Measurements from ENCODE around the gene SNRPA.
A peak's percentile ranks its signal among the peaks of the same experiment; 100 is the strongest.
"Not testable (repeated sequence)": the region's sequence is repeated elsewhere in the genome, so short reads cannot be mapped to it uniquely, and the experiment has no call there.

SNRPA gene

DNA sequence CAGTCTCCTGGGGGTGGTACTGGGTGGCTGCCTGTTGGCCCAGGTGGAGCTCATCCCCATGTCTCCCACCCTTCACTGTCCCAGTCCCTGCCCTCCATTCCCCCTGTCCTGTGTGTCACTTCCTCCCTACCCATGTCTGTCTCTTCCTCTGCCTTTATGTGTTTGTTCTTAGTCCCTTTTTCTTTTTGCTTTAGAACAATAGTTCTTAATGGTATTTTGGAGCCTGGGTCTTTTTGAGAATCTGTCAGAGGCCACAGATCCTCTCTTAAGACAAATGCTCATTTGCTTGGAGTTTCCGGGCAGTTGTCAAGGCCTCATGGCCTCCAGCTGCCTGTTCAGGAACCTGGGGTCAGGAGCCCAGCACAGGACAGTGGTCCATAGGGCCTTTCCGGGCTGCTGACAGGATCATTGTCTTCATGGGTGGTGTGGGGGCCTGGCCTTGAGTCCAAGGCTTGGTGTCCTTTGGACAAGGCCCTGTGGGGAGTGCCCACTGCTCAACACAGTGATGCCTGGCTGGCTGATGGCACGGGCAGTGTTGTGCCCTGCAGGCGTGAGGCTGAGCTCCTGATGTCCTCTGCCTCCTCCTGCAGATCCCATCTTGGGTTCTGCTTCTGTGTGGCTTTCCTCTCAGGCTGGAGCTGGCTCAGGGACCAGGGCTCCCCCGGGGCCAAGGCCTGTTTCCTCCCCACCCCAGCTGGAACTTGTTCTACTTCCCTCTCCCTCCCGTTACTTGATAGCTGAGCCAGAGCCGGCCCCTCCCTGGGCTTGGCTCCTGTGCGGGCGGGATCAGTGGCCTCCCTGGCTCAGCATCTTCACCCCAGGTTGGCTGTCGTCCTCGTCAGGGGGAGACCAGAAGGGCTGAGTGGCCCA lies 51.5 kb downstream of the SNRPA start:
- DNase-seq = no peak

DNA sequence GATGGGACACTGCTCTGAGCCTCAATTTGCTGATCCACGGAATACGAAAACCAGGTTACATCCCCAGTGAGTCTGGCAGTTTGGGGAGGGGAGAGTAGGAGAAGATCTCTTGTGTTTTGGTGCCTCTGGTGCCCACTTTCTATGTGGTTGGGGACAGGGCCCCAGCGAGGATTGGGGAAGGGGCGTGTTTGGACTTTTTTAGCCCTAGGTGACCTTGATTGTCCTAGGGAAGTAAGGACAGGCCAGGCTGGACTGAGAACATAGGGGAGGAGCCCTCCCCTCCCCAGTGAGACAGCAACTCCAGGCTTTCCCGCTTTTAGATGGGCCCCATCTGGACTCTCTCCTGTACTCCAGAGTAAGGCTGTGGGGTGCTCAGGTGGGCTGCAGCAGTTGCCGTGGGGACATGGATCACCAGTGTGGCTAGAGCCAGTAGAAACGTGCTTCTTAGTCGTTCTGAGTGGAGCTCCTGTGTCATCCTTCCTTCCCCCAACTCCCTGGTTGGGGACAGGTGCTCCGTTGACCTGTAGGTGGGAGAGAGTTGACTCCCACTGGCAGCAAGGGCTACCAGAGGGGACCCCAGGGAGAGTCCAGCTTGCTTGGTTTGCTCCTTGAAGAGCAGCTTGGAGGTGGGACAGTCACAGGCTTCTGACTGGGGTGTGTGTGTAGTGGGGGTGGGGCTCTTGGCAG lies 52.3 kb downstream of the SNRPA start:
- DNase-seq = no peak

DNA sequence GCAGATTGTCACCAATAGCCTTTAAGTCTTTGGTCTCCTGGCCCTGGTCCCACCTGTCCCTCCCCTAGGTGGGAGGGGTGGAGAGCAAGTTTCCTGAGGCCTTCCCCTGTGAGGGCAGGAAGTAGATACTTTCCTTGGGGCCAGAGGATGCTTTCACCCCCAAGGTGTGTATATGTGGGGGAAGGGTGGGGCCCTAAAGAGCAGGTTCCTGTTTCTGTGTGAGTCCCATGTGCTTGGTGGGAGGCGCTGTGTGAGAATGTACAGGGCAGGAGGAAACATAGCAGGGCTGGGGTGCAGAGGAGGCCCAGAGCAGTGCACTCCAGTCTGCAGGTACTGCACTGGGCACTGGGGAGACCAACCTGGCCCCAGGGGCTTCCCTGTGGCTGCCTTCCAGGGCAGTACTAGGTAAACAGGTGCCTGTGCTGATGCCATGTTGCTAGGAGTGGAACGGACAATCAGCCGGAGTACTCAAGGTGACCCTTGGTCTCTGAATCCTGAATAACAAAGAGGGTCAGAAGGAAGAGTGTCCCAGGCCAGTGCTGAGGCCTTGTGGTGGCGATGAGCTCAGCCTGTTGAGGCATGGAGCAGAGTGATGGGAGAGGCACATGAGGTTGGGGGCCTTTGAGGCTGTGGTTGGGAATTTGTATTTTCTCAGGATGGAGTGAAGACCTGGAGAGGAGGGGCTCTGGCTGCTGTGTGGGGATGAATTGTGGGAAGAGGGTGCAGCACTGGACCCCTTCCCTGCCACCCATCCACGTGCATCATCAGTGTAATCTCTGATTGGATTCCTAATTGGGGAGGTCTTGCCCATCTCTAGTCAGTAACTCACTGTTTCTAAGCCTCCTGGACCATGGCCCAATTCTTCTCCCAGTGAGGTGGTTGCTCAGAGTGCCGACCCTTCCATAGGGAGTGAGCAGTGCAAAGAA lies 53.1 kb downstream of the SNRPA start:
- DNase-seq = peak; percentile 48

DNA sequence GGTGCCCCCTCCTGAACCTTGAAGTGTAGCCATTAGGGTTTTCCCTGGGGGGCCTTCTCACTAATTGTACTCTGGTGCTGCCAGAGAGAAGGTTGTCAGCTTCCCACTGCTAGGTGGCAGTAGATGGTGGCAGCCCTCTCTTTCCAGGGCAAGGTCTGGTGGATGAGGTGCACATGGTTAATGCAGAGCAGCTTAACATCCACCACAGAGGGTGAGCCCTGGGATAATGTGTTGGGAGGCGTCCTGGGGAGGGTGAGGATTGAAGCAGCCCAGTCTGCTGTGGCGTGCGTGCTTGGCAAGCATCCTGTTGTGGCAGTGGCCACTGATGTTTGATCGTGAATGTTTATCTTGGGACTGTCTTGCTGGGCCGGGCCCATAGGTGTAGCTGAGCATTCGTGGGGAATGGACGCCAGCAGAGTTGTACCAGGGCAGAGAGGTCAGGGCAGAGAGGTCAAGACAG lies 53.8 kb downstream of the SNRPA start:
- no peak for DNase-seq

DNA sequence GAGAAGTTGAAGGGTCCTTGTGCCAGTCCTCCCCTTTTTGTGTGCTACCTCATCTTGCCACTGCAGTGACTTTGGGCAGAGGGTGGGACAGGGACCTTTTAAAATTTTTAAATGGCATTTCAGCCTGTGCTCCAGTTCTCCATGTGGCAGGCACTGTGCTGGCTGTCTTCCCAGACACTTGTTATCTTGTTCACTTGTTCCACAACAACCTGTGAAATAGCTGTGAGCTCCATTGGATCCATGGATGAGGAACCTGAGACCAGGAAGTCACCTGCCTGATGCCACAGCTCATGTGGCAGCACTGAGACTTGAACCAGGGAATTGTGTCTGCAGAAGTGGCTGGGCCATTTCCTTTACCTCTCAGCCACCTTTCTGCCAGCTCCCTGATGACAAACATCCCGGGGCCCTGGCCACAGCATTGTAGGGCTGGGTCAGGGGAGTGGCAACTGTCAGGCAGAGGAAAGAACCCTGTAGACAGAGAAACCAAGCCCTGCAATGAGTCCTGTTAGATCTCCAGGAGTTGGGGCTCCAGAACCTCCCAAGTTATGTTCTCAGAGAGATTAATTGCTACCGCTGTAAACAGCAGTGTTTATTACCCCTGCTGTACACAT lies 54.4 kb downstream of the SNRPA start:
- DNase-seq = peak; percentile 41

DNA sequence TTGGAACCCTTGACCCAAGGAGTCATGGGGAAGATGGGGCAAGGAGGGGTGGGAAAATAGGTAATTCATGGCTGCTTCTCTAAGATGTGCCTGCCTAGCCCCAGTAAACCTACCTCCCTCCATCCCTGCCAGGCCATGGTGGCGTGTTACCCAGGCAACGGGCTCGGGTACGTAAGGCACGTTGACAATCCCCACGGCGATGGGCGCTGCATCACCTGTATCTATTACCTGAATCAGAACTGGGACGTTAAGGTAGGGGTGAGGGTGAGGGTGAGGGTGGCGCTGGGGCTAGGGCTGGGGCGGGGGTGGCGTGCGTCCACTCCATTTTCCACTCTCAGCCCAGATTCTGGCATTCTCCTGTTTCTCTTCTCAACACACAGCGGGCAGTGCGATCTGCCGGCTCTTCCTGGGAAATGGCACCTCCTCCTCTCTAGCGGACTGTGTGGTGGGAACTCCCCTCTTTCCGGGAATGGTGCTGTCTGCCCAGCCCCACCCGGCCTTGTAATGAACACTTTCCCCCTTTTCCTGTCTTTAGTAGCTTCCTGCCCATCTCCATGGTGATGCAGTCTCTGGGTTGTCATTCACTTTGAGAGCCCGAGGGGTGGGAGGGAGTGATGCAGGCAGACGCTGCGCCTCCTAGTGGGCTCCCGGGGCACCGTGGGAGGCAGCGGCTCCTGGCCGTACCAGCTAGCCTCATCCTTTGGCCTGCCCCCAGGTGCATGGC lies 55.6 kb downstream of the SNRPA start:
- peak; percentile 77 for DNase-seq

DNA sequence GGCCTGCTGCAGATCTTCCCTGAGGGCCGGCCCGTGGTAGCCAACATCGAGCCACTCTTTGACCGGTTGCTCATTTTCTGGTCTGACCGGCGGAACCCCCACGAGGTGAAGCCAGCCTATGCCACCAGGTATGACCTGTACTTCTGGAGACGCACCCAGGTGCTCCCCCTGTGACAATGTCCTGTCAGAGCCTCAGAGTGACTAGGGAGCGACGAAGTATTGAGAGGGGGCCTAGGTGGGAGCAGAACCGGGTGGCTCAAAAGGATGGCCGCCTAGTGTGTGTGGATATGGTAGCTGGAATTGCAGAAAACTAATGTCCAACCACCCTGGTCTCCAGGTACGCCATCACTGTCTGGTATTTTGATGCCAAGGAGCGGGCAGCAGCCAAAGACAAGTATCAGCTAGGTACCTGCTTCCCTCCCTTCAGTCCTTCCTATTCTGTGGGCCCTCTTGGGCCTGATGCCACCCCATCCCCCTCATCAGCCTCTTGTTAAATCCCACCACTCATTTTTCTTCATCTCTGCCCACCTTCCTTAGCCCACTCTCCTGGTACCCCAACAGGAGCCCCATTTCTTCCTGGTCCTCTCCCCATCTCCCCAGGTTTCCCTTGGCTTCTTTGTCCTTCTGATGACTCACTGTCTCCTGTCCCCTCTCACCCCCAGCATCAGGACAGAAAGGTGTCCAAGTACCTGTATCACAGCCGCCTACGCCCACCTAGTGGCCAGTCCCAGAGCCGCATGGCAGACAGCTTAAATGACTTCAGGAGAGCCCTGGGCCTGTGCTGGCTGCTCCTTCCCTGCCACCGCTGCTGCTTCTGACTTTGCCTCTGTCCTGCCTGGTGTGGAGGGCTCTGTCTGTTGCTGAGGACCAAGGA lies 56.4 kb downstream of the SNRPA start:
- DNase-seq = no peak

DNA sequence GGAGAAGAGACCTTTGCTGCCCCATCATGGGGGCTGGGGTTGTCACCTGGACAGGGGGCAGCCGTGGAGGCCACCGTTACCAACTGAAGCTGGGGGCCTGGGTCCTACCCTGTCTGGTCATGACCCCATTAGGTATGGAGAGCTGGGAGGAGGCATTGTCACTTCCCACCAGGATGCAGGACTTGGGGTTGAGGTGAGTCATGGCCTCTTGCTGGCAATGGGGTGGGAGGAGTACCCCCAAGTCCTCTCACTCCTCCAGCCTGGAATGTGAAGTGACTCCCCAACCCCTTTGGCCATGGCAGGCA lies 57.0 kb downstream of the SNRPA start:
- DNase-seq = no peak

DNA sequence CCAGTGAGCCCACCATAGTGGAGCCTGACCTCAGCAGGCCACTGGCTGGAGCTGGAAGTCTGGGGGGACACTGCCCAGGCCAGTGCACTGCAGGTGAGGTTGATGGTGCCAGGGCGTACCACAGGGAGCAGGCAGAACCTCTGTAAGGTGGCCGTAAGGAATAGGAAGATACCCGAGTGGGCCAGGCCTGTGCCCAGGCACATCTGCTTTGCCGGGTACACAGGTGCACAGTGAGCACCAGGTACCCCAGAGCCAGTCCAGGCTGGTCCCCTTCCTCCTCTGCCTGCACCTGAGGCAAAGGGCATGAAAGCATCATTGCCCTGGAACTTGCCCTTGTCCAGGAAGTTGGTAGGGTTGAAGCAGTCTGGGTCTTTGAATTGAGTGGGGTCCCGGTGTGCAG lies 57.5 kb downstream of the SNRPA start:
- no peak for DNase-seq

DNA sequence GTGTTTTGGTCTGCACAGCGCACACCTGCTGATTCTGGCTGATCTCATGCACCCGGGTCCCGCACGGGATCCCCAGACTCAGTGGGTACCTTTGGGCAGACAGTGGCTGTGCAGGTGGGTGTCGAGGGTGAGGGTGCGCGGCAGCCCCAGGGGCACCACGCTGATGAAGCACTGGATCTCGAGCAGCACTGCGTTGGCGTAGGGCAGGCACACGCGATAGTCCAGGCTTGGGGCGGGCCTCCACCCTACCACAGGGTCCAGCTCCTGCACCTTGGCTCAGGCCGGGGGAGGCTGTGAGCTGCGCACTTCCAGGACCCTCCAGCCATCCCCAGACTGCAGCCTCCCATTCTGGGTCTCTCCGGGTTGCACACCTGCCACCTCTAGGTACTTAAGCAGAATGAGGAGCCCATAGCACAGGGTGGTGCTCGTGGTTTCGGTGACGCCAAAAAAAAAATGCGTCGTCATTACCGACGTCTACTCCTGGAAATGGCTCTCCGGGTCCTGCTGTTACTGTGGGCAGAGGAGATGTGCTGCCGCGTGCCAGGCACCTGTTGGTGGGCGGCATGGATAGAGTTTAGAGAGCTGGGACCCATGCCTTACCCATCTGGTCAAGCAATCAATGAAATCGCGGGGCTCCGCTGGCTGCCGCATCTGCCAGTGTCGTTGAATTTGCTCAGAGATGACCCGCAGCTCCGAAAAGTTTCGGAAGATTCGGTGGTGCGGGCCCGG lies 58.5 kb downstream of the SNRPA start:
- DNase-seq = no peak

DNA sequence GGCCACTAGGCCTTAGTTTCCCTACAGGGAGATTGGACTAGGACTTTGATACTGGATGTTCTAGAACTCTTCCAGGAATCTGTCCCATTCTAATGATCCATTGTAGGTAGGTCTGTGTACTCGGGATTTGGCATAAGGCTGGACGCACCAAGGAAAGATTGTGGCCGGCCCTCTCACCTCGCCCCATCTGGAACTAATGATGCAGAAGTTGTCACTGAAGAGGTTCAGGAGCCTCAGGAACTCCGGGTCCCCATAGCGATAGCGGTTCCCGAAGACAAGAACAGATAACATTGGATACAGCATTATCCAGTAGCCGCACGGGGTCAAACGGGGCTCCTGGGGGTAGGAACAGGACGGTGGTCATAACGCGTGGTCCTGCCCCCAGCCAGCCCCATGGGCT lies 59.2 kb downstream of the SNRPA start:
- DNase-seq = no peak

DNA sequence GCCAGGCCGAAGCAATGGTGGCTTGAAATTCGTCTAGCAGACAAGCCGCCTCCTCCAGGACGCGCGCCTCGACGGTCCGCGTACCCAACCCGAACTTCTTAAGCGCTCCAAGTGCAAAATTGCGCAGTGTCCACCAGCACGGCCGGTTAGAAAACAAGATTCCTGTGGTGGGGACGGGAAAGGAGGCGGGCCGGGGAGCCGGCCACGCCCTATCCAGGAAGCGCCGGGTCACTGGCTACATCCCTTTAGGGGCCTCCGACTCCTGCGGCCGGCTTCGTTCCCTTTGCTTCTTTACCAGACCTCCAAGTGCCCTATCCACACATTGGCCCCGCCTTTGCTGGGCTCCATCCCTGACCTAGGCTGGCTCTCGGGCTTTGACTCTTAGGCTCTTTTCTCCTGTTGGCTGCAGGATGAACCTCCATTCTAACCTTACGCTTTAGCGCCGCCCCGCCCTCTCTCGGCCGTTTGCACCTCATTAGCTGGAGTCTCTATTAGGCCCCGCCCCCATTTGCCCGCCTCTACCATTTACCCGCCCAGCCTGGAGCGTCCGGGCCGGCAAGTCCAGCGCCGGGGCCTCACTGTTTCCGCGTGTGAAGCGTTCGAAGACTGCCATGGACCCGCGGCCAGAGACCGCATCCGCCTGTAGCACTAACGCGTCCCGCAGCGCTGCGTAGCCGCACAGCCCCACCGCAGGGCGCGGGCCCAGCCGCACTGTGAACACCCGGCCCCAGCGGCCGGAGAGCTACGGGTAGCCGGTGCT lies 59.8 kb downstream of the SNRPA start:
- not testable (repeated sequence) for DNase-seq

DNA sequence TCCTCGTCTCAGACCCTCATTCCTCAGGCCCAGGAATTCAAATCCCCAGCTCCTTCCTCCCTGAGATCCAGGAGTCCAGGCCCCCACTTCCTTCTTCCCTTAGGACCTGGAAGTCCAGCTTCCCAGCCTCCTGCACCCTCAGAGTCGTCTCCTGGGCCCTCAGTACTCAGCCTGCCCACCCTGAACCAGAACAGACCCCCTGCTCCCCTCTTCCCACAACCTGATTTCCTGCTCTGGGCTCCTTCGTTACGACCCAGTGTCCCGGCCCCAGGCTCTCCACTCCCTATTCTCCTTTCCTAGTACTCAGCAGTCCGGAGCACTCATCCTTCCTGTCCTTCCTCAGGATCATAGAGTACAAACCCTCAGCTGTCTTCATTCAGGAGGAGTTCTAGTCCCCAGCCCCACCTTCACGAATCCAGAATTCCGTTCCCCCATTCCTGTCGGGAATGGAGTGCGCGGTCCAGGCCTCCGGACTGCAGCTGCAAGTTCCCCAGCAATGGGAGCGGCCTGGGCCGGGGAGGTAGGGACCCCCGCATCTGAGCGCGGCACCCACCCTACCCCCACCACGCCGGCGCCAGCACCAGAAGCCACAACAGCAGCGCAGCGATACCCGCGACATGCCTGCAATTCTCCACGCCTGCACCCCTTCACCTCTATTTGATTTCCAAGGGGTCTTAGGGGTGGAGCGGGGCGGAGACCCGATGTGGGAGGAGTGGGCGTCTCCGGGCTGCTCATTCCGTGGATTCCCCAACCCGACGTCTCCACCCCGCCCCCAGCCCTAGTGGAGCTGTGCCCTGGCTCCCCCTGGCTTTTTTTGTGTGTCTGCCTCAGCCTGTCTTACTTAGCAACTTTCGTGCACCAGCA lies 60.7 kb downstream of the SNRPA start:
- no peak for DNase-seq

DNA sequence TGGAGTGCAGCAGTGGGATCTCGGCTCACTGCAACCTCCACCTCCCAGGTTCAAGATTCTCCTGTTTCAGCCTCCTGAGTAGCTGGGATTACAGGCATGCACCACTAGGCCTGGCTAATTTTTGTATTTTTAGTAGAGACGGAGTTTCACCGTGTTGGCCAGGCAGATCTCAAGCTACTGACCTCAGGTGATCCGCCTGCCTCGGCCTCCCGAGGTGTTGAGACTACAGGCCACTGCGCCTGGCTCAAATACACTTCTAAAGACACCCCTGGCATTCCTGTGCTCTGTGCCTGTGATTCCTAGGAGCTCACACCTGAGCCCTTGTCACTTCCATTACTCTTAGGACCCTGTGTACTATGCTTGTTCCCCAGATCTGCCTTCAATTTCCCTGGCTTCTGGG lies 61.6 kb downstream of the SNRPA start:
- not testable (repeated sequence) for DNase-seq

DNA sequence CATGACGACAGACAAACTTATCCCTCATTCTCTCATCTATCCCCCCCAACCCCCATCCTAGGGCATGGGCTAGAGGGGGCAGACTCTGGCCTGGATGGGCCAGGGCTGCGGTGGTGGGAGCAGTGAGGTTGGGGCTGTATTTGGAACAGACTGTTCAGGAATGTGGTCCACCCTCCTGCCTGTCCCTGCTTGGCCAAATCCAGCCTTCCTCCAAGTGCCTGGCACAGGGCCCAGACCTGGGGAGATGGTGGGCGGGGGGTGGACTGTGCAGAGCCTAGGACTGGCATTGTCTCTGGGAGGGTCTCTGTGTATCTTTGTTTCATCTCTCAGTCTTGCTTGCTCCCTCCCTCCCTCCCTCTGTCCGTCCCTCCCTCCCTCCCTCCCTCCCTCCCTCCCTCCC lies 62.2 kb downstream of the SNRPA start:
- DNase-seq = no peak
